HepG2 (cell line): ENCODE data around the gene C21orf58. TPM values are rescaled to one million over a fixed set of nuclear protein-coding genes. Genes with fewer than 3 reads are reported as not detected.

Experiments
- DZIP1 ChIP-seq: sonication (generic); formaldehyde crosslinking; IDR thresholded peaks from 2 replicates; pipeline ENCODE4 v1.5.0; 2020; ENCODE audit warnings: mild to moderate bottlenecking, missing genetic modification reagents
- FOXP1 ChIP-seq, 2 experiments: fragments of 450-650 bp in 1 of 2; IDR thresholded peaks; 2 replicates each; pipeline ENCODE4 v1.6.1; 2017 to 2018; ENCODE audit warnings: antibody characterized with exemption in 1 of 2
- SRSF4 ChIP-seq: fragments of 200-400 bp; formaldehyde crosslinking; IDR thresholded peaks from one replicate; pipeline ENCODE4 v1.6.1; 2018; ENCODE audit warnings: mild to moderate bottlenecking, low read depth, low read length, moderate library complexity; ENCODE audit not compliant: poor library complexity, severe bottlenecking
- ZNF180 ChIP-seq: sonication (generic); formaldehyde crosslinking; IDR thresholded peaks from 2 replicates; pipeline ENCODE4 v1.4.0; 2020; ENCODE audit warnings: low read depth, missing genetic modification reagents, borderline replicate concordance
- ZNF264 ChIP-seq: sonication (generic); formaldehyde crosslinking; IDR thresholded peaks from 2 replicates; pipeline ENCODE4 v1.4.0; 2020; ENCODE audit warnings: missing genetic modification reagents
- ZNF672 ChIP-seq: sonication (generic); formaldehyde crosslinking; IDR thresholded peaks from 2 replicates; pipeline ENCODE4 v1.8.1; 2022; ENCODE audit warnings: missing genetic modification reagents
- polyA plus RNA-seq, 8 experiments: library from polyadenylated mRNA; depleted of rRNA in 3 of 8; stranded (reverse) in 7 of 8; unstranded in 1 of 8; fragments of >200 nt; fragmentation: Illumina TruSeq in 4 of 8; extraction: Trizol in 4 of 8; gene quantifications; 2 replicates each; pipeline versions ENCODE4 v1.2.1 to v1.2.3, GENCODE V29; 2011 to 2016; ENCODE audit warnings: low read depth in 4 of 8, missing spikeins in 1 of 8, mixed read lengths in 1 of 8; ENCODE audit not compliant: insufficient read depth in 1 of 8
- total RNA-seq, 5 experiments: library from RNA; depleted of rRNA; stranded (reverse); fragments of >200 nt; fragmentation: Illumina TruSeq; extraction: Trizol; gene quantifications; 2 replicates each; pipeline ENCODE4 v1.2.3, GENCODE V29; 2016; ENCODE audit warnings: low read depth in 1 of 5
- TF ChIP-seq, protein P1 (sequence below), 2 experiments: IDR thresholded peaks; 2 replicates each; pipeline ENCODE4 v1.6.1; 2011 to 2012; ENCODE audit warnings: low read length in 2 of 2, borderline replicate concordance in 1 of 2, low read depth in 1 of 2, mild to moderate bottlenecking in 1 of 2, moderate library complexity in 1 of 2

C21orf58 gene
- total and polyA plus RNA-seq, 2 of the 13 experiments (the other 11 are each of a cell fraction or from before 2014, with no cell fraction given) = 3.5 to 6.8 TPM

GRCh38 chr21:46366966-46367365, 43.3 kb upstream of the C21orf58 start (continued):
- TF ChIP-seq SRSF4 = no peak
- TF ChIP-seq ZNF264 (CRISPR knock-in tag) = no peak
- TF ChIP-seq DZIP1 (CRISPR knock-in tag) = no peak
- TF ChIP-seq FOXP1 (IDR thresholded peaks at IDR 0.05) = no peak
- TF ChIP-seq FOXP1 (CRISPR knock-in tag; IDR thresholded peaks at IDR 0.05) = no peak
- TF ChIP-seq, protein P1, sequence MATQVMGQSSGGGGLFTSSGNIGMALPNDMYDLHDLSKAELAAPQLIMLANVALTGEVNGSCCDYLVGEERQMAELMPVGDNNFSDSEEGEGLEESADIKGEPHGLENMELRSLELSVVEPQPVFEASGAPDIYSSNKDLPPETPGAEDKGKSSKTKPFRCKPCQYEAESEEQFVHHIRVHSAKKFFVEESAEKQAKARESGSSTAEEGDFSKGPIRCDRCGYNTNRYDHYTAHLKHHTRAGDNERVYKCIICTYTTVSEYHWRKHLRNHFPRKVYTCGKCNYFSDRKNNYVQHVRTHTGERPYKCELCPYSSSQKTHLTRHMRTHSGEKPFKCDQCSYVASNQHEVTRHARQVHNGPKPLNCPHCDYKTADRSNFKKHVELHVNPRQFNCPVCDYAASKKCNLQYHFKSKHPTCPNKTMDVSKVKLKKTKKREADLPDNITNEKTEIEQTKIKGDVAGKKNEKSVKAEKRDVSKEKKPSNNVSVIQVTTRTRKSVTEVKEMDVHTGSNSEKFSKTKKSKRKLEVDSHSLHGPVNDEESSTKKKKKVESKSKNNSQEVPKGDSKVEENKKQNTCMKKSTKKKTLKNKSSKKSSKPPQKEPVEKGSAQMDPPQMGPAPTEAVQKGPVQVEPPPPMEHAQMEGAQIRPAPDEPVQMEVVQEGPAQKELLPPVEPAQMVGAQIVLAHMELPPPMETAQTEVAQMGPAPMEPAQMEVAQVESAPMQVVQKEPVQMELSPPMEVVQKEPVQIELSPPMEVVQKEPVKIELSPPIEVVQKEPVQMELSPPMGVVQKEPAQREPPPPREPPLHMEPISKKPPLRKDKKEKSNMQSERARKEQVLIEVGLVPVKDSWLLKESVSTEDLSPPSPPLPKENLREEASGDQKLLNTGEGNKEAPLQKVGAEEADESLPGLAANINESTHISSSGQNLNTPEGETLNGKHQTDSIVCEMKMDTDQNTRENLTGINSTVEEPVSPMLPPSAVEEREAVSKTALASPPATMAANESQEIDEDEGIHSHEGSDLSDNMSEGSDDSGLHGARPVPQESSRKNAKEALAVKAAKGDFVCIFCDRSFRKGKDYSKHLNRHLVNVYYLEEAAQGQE (IDR thresholded peaks at IDR 0.05; ENCODE audit: borderline replicate concordance in 1 of 2, low read depth in 1 of 2, low read length in 2 of 2) = no peak
- TF ChIP-seq ZNF672 (CRISPR knock-in tag) = no peak
- TF ChIP-seq ZNF180 (CRISPR knock-in tag) = no peak
